DOHH2 (cell line): ENCODE data around the gene REEP3.

Experiments
- EZH2phosphoT487 ChIP-seq: fragments of 200-600 bp; sonication (generic); IDR thresholded peaks from 2 replicates; pipeline ENCODE4 v1.6.1; 2017; ENCODE audit warnings: borderline replicate concordance, mild to moderate bottlenecking, antibody characterized with exemption, low read length, moderate library complexity, mixed read lengths
- TF ChIP-seq, protein P1 (sequence below): fragments of 200-600 bp; sonication (generic); IDR thresholded peaks from one replicate; pipeline ENCODE4 v1.5.1; 2014; ENCODE audit warnings: antibody characterized with exemption, mild to moderate bottlenecking, low read depth, low read length; ENCODE audit not compliant: poor library complexity, severe bottlenecking

DNA sequence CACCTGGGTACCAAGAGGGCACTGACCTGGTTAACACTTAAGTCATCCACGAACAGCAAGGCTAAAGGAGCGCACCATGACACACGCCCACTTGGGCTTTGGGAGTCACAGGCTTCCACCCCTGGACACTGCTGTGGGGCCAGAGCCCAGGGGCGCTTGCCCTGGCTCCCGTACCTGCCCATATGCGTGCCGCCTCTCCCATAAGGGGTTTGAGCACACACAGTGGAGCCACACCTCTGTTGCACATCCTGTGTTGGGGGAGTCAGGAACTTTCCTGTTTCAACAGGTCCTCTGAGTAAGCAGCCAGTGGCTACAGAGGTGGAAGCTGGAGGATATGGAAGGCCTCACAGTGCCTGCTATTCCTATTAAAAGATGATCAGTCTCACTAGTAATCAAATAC is 152.0 kb downstream of the REEP3 start:
- TF ChIP-seq, protein P1, sequence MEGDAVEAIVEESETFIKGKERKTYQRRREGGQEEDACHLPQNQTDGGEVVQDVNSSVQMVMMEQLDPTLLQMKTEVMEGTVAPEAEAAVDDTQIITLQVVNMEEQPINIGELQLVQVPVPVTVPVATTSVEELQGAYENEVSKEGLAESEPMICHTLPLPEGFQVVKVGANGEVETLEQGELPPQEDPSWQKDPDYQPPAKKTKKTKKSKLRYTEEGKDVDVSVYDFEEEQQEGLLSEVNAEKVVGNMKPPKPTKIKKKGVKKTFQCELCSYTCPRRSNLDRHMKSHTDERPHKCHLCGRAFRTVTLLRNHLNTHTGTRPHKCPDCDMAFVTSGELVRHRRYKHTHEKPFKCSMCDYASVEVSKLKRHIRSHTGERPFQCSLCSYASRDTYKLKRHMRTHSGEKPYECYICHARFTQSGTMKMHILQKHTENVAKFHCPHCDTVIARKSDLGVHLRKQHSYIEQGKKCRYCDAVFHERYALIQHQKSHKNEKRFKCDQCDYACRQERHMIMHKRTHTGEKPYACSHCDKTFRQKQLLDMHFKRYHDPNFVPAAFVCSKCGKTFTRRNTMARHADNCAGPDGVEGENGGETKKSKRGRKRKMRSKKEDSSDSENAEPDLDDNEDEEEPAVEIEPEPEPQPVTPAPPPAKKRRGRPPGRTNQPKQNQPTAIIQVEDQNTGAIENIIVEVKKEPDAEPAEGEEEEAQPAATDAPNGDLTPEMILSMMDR: no peak
- TF ChIP-seq EZH2phosphoT487: no peak
